H1 (cell line): Measurements from ENCODE around the gene USP10. TPM values are rescaled to one million over a fixed set of nuclear protein-coding genes. Genes with fewer than 3 reads are reported as not detected.

ENCODE experiments used
- JUND ChIP-seq: IDR thresholded peaks from 2 replicates; pipeline ENCODE4 v1.6.1; 2011; ENCODE audit warnings: mild to moderate bottlenecking, improper control_type of control experiment, low read length
- polyA plus RNA-seq, 7 experiments: library from polyadenylated mRNA; depleted of rRNA in 3 of 7; stranded (reverse) in 5 of 7; unstranded in 2 of 7; fragments of >200 nt in 5 of 7; fragments of 200-250 nt in 2 of 7; gene quantifications; 1 replicate in 5 of 7; 2 replicates in 1 of 7; 4 replicates in 1 of 7; pipeline versions ENCODE4 v1.2.1 to v1.2.3, GENCODE V29; 2011 to 2013; ENCODE audit warnings: missing spikeins in 2 of 7, mixed read lengths in 2 of 7
- total RNA-seq: library from RNA; stranded (reverse); fragmentation: NEBNext Ultra II Directional; extraction: Animal tissue kit (Norgen Biotek cat#: 25700); gene quantifications from 2 replicates; pipeline ENCODE4 v1.2.1, GENCODE V29; 2021
- TF ChIP-seq, protein P1 (sequence below), 3 experiments: IDR thresholded peaks; 1 replicate in 2 of 3; 2 replicates in 1 of 3; pipeline versions ENCODE4 v1.5.1 to v1.6.1; 2011; ENCODE audit warnings: low read length in 3 of 3, mild to moderate bottlenecking in 3 of 3, inconsistent platforms in 2 of 3, low read depth in 1 of 3, moderate library complexity in 1 of 3; ENCODE audit not compliant: insufficient read depth in 1 of 3; ENCODE audit errors: control extremely low read depth in 1 of 3
- TF ChIP-seq, protein P2 (sequence below): IDR thresholded peaks from 2 replicates; pipeline ENCODE4 v1.6.1; 2011; ENCODE audit warnings: low read length, improper control_type of control experiment

USP10 gene
- total and polyA plus RNA-seq, 2 of the 8 experiments (the other 6 are each of a cell fraction or from before 2014, with no cell fraction given), result 171 to 195 TPM

DNA sequence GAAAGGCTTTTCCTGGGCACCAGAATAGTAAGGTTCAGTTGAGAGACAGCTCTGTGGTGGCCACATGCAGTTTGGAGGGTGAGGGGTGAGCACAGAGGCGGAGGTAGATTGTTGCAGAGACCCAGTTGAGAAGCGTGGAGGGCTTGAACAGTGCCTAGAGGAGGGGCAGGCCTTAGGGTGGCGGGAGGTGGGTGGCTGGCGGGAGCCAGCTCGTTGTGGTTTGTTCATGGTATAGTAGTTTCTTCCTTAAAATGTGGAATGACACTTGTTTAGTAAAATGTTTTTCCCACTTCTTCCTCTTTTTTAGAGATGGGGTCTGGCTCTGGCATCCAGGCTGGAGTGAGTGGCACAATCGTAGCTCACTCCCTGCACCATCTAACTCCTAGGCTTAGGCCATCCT lies 14.2 kb downstream of the USP10 start (continued):
- TF ChIP-seq, protein P1, sequence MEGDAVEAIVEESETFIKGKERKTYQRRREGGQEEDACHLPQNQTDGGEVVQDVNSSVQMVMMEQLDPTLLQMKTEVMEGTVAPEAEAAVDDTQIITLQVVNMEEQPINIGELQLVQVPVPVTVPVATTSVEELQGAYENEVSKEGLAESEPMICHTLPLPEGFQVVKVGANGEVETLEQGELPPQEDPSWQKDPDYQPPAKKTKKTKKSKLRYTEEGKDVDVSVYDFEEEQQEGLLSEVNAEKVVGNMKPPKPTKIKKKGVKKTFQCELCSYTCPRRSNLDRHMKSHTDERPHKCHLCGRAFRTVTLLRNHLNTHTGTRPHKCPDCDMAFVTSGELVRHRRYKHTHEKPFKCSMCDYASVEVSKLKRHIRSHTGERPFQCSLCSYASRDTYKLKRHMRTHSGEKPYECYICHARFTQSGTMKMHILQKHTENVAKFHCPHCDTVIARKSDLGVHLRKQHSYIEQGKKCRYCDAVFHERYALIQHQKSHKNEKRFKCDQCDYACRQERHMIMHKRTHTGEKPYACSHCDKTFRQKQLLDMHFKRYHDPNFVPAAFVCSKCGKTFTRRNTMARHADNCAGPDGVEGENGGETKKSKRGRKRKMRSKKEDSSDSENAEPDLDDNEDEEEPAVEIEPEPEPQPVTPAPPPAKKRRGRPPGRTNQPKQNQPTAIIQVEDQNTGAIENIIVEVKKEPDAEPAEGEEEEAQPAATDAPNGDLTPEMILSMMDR (IDR thresholded peaks at IDR 0.05; ENCODE audit: control extremely low read depth in 1 of 3, insufficient read depth in 1 of 3, low read depth in 1 of 3, low read length in 3 of 3), result no peak
- TF ChIP-seq, protein P2, sequence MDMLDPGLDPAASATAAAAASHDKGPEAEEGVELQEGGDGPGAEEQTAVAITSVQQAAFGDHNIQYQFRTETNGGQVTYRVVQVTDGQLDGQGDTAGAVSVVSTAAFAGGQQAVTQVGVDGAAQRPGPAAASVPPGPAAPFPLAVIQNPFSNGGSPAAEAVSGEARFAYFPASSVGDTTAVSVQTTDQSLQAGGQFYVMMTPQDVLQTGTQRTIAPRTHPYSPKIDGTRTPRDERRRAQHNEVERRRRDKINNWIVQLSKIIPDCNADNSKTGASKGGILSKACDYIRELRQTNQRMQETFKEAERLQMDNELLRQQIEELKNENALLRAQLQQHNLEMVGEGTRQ, result no peak
- no peak for TF ChIP-seq JUND
